ENCODE measurements around the gene APCDD1L.

APCDD1L gene

GRCh38 chr20:58478141-58478805 is 36.9 kb downstream of the APCDD1L start:
- Histone ChIP-seq H3K9ac (ENCODE audit: low read depth, low read length) (no peak overlapping the region), H3K36me3 (ENCODE audit: insufficient read depth, low read length) (no peaks in the 10 kb centered on the region), H3K4me1 (ENCODE audit: insufficient read depth, low read length) (peaks cover 3% of the 10 kb centered on the region; the same call in 1 of the 2 replicates), H3K9me3 (ENCODE audit: control insufficient read depth, insufficient read depth, low read length) (peaks cover 3% of the 10 kb centered on the region)

GRCh38 chr20:58475466-58475865 is 39.7 kb downstream of the APCDD1L start:
- Histone ChIP-seq H3K9me3 (ENCODE audit: control insufficient read depth, insufficient read depth, low read length) (peaks cover 3% of the 10 kb centered on the region), H3K9ac (ENCODE audit: low read depth, low read length) (no peak overlapping the region), H3K4me1 (ENCODE audit: insufficient read depth, low read length) (no peaks in the 10 kb centered on the region), H3K36me3 (ENCODE audit: insufficient read depth, low read length) (no peaks in the 10 kb centered on the region)

GRCh38 chr20:58473453-58474425 is 41.5 kb downstream of the APCDD1L start:
- no peaks in the 10 kb centered on the region for H3K36me3 ChIP-seq (ENCODE audit: insufficient read depth, low read length)
- no peak overlapping the region for H3K9ac ChIP-seq (ENCODE audit: low read depth, low read length)
- H3K9me3 ChIP-seq (ENCODE audit: control insufficient read depth, insufficient read depth, low read length) = peaks cover 3% of the 10 kb centered on the region
- H3K4me1 ChIP-seq (ENCODE audit: insufficient read depth, low read length) = no peaks in the 10 kb centered on the region

GRCh38 chr20:58472273-58473018 is 42.8 kb downstream of the APCDD1L start:
- no peak overlapping the region for H3K9ac ChIP-seq (ENCODE audit: low read depth, low read length)
- H3K9me3 ChIP-seq (ENCODE audit: control insufficient read depth, insufficient read depth, low read length) = no peaks in the 10 kb centered on the region
- no peaks in the 10 kb centered on the region for H3K36me3 ChIP-seq (ENCODE audit: insufficient read depth, low read length)
- H3K4me1 ChIP-seq (ENCODE audit: insufficient read depth, low read length) = no peaks in the 10 kb centered on the region

- no peak overlapping the region for H3K9ac ChIP-seq (ENCODE audit: low read depth, low read length)
- no peaks in the 10 kb centered on the region for H3K4me1 ChIP-seq (ENCODE audit: insufficient read depth, low read length)
- no peaks in the 10 kb centered on the region for H3K9me3 ChIP-seq (ENCODE audit: control insufficient read depth, insufficient read depth, low read length)
- no peaks in the 10 kb centered on the region for H3K36me3 ChIP-seq (ENCODE audit: insufficient read depth, low read length)
Measured at GRCh38 chr20:58471193-58472164, 43.7 kb downstream of the APCDD1L start.

GRCh38 chr20:58470336-58471192 is 44.6 kb downstream of the APCDD1L start:
- no peaks in the 10 kb centered on the region for H3K4me1 ChIP-seq (ENCODE audit: insufficient read depth, low read length)
- no peak overlapping the region for H3K9ac ChIP-seq (ENCODE audit: low read depth, low read length)
- H3K36me3 ChIP-seq (ENCODE audit: insufficient read depth, low read length) = no peaks in the 10 kb centered on the region
- no peaks in the 10 kb centered on the region for H3K9me3 ChIP-seq (ENCODE audit: control insufficient read depth, insufficient read depth, low read length)

- Histone ChIP-seq H3K9me3 (ENCODE audit: control insufficient read depth, insufficient read depth, low read length) (no peaks in the 10 kb centered on the region), H3K36me3 (ENCODE audit: insufficient read depth, low read length) (no peaks in the 10 kb centered on the region), H3K9ac (ENCODE audit: low read depth, low read length) (no peak overlapping the region), H3K4me1 (ENCODE audit: insufficient read depth, low read length) (no peaks in the 10 kb centered on the region)
Measured at GRCh38 chr20:58469616-58470015, 45.6 kb downstream of the APCDD1L start.

GRCh38 chr20:58467572-58468527 is 47.3 kb downstream of the APCDD1L start:
- Histone ChIP-seq H3K4me1 (ENCODE audit: insufficient read depth, low read length) (no peaks in the 10 kb centered on the region), H3K9ac (ENCODE audit: low read depth, low read length) (no peak overlapping the region), H3K9me3 (ENCODE audit: control insufficient read depth, insufficient read depth, low read length) (no peaks in the 10 kb centered on the region; the same call in 1 of the 2 replicates), H3K36me3 (ENCODE audit: insufficient read depth, low read length) (no peaks in the 10 kb centered on the region)

GRCh38 chr20:58466729-58467571 is 48.2 kb downstream of the APCDD1L start:
- H3K36me3 ChIP-seq (ENCODE audit: insufficient read depth, low read length) = no peaks in the 10 kb centered on the region; the same call in 1 of the 2 replicates
- no peaks in the 10 kb centered on the region for H3K4me1 ChIP-seq (ENCODE audit: insufficient read depth, low read length)
- no peaks in the 10 kb centered on the region; the same call in 1 of the 2 replicates for H3K9me3 ChIP-seq (ENCODE audit: control insufficient read depth, insufficient read depth, low read length)
- no peak overlapping the region for H3K9ac ChIP-seq (ENCODE audit: low read depth, low read length)

GRCh38 chr20:58466095-58466708 is 49.0 kb downstream of the APCDD1L start:
- no peaks in the 10 kb centered on the region for H3K4me1 ChIP-seq (ENCODE audit: insufficient read depth, low read length)
- H3K9me3 ChIP-seq (ENCODE audit: control insufficient read depth, insufficient read depth, low read length) = no peaks in the 10 kb centered on the region; the same call in 1 of the 2 replicates
- no peak overlapping the region for H3K9ac ChIP-seq (ENCODE audit: low read depth, low read length)
- H3K36me3 ChIP-seq (ENCODE audit: insufficient read depth, low read length) = no peaks in the 10 kb centered on the region; the same call in 1 of the 2 replicates

GRCh38 chr20:58464838-58465237 is 50.4 kb downstream of the APCDD1L start:
- Histone ChIP-seq H3K36me3 (ENCODE audit: insufficient read depth, low read length) (no peaks in the 10 kb centered on the region; the same call in 1 of the 2 replicates), H3K9ac (ENCODE audit: low read depth, low read length) (no peak overlapping the region), H3K9me3 (ENCODE audit: control insufficient read depth, insufficient read depth, low read length) (no peaks in the 10 kb centered on the region; the same call in 1 of the 2 replicates), H3K4me1 (ENCODE audit: insufficient read depth, low read length) (no peaks in the 10 kb centered on the region)
